GM04503 (cell line): ENCODE data around the gene TEX38.
A peak's percentile ranks its signal among the peaks of the same experiment; 100 is the strongest.
"Not testable (repeated sequence)": the region's sequence is repeated elsewhere in the genome, so short reads cannot be mapped to it uniquely, and the experiment has no call there.

ENCODE experiments used
- DNase-seq: peaks from one replicate; pipeline ENCODE4 v3.0.0-alpha.2; 2012; ENCODE audit warnings: low read depth

TEX38 gene

DNA sequence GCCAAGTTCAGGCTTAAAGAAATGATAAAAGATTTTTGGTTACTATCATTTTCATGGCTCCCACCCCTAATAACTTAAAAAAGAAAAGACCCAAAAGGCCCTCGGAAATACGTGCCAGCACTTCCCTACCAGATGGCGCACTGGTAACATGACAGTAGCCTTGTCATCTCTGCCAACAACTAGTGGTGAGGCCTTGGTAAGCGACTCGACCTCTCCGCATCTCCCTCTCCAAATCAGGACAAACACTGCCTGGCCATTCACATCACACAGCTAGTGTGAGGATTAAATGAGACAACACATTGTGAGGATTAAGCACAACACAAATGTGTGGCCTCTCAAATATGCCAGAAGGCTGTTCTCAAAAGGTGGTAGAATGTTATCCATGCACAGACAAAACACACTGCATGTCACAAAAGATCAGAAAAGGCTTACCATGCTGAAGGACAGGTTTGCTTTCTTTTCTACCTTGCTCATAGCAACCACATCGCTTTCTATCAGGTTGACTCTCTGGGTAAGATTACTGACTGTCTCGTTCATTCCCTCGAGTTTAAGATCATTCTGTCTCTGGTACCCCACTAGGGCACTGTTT lies 16.4 kb downstream of the TEX38 start:
- DNase-seq = no peak

DNA sequence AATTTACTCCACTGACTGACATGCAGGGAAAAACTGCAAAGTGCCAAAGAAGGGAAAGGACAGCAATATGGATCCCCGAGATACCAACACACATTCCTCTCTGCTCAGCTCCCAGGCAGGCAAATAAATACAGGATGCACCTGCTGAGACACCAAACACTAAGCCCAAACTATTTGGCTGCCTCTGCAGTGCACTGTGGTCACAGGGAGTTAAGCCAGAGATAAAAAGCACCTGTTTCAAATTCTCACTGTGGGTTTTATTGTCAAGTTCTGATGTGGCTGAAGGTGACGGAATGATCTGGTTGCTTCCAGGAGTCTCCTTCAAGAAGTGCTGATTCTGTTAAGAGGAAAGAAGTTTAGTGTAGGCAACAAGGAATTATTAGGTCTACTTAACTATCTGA lies 17.7 kb downstream of the TEX38 start:
- no peak for DNase-seq

GRCh38 chr1:46689897-46690296 lies 18.2 kb downstream of the TEX38 start:
- no peak for DNase-seq

GRCh38 chr1:46690931-46691421 lies 19.3 kb downstream of the TEX38 start:
- DNase-seq = no peak

DNA sequence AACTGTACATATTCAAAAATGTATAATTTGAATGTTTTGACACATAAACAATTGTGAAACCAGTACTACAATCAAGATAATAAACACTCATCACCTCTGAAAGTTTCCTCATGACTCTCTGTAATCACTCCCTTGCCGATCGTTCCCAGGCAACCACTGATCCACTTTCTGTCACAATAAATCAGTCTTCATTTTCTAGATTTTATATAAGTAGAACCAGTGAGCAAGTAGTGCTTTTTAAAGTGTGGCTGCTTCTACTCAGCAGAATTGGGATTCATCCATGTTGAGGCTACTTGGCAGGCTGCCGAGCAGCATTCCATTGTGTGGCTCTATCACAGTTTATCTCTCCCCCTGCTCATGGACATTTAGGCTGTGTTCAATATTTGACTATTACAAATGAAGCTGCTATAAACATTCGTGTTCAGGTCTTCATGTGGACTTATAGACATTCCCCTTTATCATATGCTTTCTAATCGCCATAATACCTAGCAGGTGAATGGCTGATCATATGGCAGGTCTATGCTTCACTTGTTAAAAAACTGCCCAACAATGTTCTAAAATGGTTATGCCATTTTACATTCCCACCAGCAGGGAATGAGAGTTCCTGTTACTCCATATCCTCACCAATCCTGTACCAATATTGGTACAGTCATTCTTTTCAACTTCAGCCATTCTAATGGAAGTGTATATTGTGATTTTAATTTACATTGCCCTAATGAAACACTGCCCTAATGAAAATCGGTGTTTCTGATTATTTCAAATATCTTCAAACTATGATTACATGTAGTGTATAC lies 20.5 kb downstream of the TEX38 start:
- no peak for DNase-seq

DNA sequence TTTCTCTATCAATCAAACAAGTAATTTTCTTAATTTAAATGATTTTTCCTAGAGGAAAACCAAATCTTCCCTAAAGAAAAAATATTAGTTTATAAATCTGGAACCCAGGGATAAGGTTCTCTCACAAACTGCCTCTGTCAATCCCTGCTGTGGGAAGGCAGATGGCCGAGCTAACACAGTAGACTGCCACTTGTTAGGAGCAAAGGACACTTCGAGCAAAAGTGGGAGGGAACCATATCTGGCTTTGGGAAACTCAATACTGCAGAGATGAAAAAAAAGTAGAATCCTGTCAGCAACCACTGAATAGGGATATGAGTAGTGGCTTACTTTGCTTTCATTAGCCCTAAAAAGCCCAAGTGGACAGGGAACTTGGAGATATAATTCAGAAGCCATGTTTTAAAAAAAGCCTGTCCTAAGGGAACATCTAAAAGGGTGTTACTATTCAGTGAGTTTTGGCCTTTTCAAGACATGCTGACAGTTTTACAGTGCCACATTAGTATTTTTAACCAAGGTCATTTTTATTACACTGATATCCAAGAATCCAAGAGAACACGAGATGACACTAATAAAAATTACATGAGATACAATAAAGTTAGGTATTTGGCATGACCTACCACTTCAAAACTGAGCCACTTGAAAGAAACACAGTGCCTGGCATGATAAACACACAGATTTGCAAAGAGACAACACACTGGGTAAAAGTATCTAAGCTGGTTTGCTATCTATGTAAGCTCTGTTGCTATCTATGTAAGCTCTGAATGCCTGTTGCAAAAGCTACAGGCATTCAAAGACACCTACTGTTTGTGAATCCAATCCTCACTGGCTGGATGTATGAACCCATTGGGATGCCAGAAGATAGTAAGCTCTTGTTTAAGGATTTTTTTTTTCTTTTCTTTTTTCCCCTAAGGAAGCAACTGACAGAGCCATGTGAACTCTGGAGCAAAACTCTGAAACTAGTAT lies 21.4 kb downstream of the TEX38 start:
- DNase-seq = no peak

DNA sequence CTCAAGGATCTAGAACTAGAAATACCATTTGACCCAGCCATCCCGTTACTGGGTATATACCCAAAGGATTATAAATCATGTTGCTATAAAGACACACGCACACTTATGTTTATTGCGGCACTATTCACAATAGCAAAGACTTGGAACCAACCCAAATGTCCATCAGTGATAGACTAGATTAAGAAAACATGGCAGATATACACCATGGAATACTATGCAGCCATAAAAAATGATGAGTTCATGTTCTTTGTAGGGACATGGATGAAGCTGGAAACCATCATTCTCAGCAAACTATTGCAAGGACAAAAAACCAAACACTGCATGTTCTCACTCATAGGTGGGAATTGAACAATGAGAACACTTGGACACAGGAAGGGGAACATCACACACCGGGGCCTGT lies 23.0 kb downstream of the TEX38 start:
- DNase-seq = not testable (repeated sequence)

GRCh38 chr1:46697053-46697452 lies 25.4 kb downstream of the TEX38 start:
- no peak for DNase-seq

GRCh38 chr1:46699666-46700065 lies 28.0 kb downstream of the TEX38 start:
- no peak for DNase-seq

DNA sequence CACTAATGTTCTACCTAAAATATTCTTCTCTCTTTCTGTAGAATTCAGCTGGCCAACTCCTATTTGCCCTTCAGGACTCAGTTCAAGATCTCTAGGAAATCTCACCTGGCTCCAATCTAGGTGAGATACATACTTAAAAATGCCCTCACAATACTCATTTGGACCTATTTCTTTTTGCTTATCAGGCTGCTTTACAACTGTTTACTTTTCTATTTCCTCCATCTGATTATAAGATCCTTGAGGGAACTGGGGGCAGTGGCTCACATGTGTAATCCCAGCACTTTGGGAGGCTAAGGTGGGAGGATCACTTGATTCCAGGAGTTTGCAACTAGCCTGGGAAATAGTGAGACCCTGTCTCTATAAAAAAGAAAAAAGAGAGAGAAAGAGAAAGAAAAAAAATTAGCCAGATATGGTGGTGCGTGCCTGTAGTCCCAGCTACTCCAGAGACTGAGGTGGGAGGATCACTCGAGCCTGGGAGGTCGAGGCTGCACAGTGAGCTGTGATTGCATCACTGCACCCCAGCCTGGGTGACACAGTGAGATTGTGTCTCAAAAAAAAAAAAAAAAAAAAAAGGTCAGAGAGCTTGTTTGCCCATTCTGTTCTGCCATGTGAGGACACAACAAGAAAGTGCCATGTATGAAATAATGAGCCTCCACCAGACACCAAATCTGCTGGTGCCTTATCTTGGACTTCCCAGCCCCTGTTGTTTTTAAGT lies 32.4 kb downstream of the TEX38 start:
- no peak for DNase-seq

DNA sequence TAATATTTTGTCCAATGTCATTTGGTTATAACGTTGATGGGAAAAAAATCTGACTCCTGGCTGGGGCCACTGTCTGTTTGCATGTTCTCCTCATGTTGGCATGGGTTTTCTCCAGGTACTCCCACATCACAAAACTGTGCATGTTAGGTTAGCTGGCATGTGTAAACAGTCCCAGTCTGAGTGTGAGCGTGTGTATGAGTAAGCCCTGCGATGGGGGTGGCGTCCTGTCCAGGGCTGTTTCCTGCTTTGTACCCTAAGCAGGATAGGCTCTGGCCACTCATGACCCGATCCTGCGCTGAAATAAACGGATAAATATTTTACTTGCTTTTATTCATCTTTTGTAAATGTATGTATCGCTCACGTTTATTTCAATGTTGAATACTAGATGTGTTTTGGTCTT lies 33.8 kb downstream of the TEX38 start:
- DNase-seq = no peak

DNA sequence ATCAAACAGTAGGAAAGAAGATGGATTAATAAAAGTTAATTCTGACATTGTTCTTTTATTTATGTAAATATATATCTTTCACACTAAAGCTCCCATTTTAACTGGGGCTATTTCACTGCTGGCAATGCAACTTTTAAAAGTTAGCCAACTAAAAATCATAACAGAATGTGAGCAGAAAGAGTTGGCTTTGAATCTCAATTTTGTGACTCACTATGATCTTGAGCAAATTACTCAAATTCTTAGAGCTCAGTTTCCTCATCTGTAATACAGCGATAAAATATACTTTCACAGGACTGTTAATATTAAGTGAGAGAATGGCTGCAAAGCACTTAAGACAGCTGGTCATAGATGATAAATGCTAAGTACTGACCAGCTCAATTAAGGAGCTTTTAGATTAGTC lies 36.5 kb downstream of the TEX38 start:
- no peak for DNase-seq

DNA sequence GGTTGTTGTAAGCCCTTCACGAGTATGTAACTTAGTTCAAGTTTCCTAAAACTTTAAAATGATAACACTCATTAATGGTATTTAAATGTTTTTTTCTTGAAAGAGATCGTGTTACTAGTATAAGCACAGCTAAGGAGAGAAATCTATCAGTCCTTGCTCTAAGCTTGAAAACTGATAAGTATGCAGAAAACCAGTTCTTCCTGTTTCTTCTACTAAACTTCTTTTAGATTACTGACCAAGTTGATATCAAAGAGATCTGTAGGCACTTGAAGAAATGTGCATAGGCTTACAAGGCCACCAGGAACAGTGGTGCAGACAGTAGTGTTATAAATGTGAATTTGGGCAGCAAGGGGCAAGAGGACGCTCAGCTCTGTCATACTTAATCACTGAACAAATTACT lies 43.3 kb downstream of the TEX38 start:
- DNase-seq = no peak

DNA sequence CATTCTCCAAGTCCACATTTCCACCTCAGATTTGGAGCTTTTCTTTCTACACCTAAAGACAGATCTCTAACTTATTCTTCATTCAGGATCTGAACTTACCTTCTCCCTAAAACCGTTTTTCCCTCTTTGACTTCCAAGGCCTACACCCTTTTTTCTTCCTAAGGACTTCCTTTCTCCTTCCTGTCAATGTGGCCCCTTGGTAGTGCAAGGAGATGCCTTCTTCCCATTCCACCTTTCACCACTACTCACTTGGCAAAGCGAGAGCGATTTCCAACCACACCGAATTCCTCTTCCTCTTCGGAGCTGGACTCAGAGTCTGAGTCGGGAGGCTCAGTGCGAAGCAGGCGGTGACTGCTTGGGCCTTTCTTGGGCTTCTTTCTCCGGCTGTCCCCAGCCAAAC lies 46.0 kb downstream of the TEX38 start:
- no peak for DNase-seq

DNA sequence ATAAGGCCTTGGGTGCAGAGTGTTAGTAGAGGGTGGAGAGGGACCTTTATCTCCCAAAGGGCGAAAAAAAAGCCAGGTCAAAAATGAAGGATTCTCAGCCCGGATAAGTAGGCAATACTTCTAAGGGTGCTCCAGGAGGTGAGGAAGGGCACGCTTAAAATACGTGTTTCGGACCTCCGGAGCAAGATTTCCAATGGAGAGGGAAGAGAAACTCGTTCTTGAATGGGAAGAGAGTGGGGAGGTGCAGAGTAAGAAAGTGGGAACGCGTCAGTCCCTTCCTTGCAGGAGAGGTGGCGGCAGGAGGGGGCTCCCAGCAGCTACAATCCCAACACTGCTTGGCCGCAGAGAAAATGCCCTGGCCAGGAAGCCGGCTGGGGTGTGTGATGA lies 46.7 kb downstream of the TEX38 start:
- no peak for DNase-seq

- peak; percentile 42 for DNase-seq
Measured at GRCh38 chr1:46718727-46719622, 47.3 kb downstream of the TEX38 start, which contains the start of gene EFCAB14. EFCAB14 (minus strand) TSS chr1:46719114; CDS start chr1:46718087, 1,027 bp downstream.

- DNase-seq = no peak
Measured at GRCh38 chr1:46719689-46720088, 48.0 kb downstream of the TEX38 start.

- not testable (repeated sequence) for DNase-seq
Measured at GRCh38 chr1:46720319-46720718, 48.7 kb downstream of the TEX38 start.

GRCh38 chr1:46721204-46721603 lies 49.5 kb downstream of the TEX38 start:
- no peak for DNase-seq

DNA sequence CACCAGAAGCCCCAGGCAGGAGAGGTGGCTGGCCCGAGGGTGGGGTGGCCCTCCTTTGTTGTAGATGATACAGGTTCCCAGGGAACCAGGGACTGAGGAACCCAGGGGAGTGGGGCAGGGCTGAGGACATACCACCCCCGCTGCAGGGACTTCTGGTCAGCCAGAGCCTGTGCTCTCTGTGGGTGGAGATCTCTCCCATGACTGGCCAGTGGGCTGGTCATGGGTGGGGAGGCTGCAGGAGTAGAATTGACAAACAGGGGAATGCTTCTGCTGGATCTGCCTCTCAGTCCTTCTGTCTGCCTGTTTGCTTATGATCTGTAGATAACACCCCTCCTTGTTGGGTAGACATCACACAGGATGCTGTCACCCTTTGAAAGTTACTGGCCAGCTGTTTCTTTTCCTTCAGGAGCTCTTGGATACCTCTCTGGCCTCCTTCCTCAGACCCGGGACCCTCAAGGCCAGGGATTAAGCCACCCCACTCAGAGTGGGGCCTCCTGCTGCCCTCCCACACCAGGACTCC lies 50.1 kb downstream of the TEX38 start:
- DNase-seq = no peak
